SU-DHL-6 (cell line): Measurements from ENCODE around the gene ITGAL.

ENCODE experiments used
- H2AFZ ChIP-seq: fragments of 200-600 bp; sonication (generic); 2 replicates; pipeline ENCODE4 v1.6.1; 2014; ENCODE audit warnings: low read depth, mild to moderate bottlenecking, moderate library complexity, mixed read lengths, antibody characterized with exemption, low read length; ENCODE audit not compliant: severe bottlenecking
- H3F3A ChIP-seq: fragments of 200-600 bp; shearing (Covaris generic); 2 replicates; pipeline ENCODE4 v1.6.0; 2016; ENCODE audit warnings: antibody characterized with exemption, mild to moderate bottlenecking; ENCODE audit not compliant: insufficient read depth
- H3K27ac ChIP-seq: fragments of 200-600 bp; sonication (generic); 2 replicates; pipeline ENCODE4 v1.5.1; 2016; ENCODE audit warnings: low read depth, mild to moderate bottlenecking, low read length, moderate library complexity, mixed read lengths
- H3K27me3 ChIP-seq: fragments of 200-600 bp; sonication (generic), shearing (Covaris generic); 2 replicates; pipeline ENCODE4 v1.6.0; 2014; ENCODE audit warnings: mild to moderate bottlenecking, low read length
- H3K36me3 ChIP-seq: fragments of 200-600 bp; sonication (generic); 2 replicates; pipeline ENCODE4 v1.6.1; 2014; ENCODE audit warnings: mild to moderate bottlenecking, low read length, mixed read lengths
- H3K4me2 ChIP-seq: fragments of 300-600, 200-600 bp; shearing (Covaris generic), sonication (generic); 2 replicates; pipeline ENCODE4 v1.6.0; 2014; ENCODE audit warnings: low read length, low read depth, mild to moderate bottlenecking; ENCODE audit not compliant: poor library complexity, severe bottlenecking
- H3K4me3 ChIP-seq: fragments of 200-600 bp; sonication (generic); 2 replicates; pipeline ENCODE4 v1.5.1; 2014; ENCODE audit warnings: antibody characterized with exemption, low read length, mild to moderate bottlenecking, mixed read lengths; ENCODE audit not compliant: insufficient read depth, poor library complexity, severe bottlenecking
- H3K79me2 ChIP-seq: fragments of 200-600 bp; sonication (generic); 2 replicates; pipeline ENCODE4 v1.6.1; 2014; ENCODE audit warnings: mild to moderate bottlenecking, low read length, moderate library complexity; ENCODE audit not compliant: insufficient read depth
- H3K9ac ChIP-seq: fragments of 200-600 bp; sonication (generic); 2 replicates; pipeline ENCODE4 v1.7.0; 2014; ENCODE audit warnings: mild to moderate bottlenecking, low read length
- H3K9me2 ChIP-seq: fragments of 200-600 bp; sonication (generic); replicated peaks from 2 replicates; pipeline ENCODE4 v1.6.1; 2014; ENCODE audit warnings: low read length; ENCODE audit not compliant: insufficient read depth
- H3K9me3 ChIP-seq: fragments of 200-600 bp; sonication (generic); 2 replicates; pipeline ENCODE4 v1.6.1; 2014; ENCODE audit warnings: low read length, mixed read lengths; ENCODE audit not compliant: insufficient read depth
- H4K20me1 ChIP-seq: fragments of 200-600 bp; sonication (generic); 2 replicates; pipeline ENCODE4 v1.6.1; 2014; ENCODE audit warnings: low read depth, mild to moderate bottlenecking, antibody characterized with exemption, low read length, moderate library complexity, mixed read lengths
- CTCF ChIP-seq: fragments of 200-600 bp; sonication (generic); IDR thresholded peaks from one replicate; pipeline ENCODE4 v1.5.1; 2017; ENCODE audit warnings: antibody characterized with exemption, mild to moderate bottlenecking, low read length, moderate library complexity; ENCODE audit not compliant: insufficient read depth, poor library complexity, severe bottlenecking
- EZH2phosphoT487 ChIP-seq: fragments of 200-600 bp; sonication (generic), shearing (Covaris generic); conservative IDR thresholded peaks from 2 replicates; pipeline ENCODE4 v1.6.1; 2018; ENCODE audit warnings: mild to moderate bottlenecking, antibody characterized with exemption, low read length, moderate library complexity, mixed read lengths

The ITGAL gene

GRCh38 chr16:30488764-30489605, 16.4 kb downstream of the ITGAL start:
- Histone ChIP-seq H3K4me3 (no peak overlapping the region), H3K4me2 (no peak overlapping the region), H4K20me1 (no peaks in the 10 kb centered on the region), H3K36me3 (peaks cover 36% of the 10 kb centered on the region), H2AFZ (no peak overlapping the region), H3K27ac (no peak overlapping the region), H3K9me2 (no peaks in the 10 kb centered on the region), H3K9ac (no peak overlapping the region), H3F3A (0 out of 2 replicates have a peak, but pooled peaks cover 4% of the 10 kb centered on the region), H3K27me3 (no peaks in the 10 kb centered on the region), H3K9me3 (no peaks in the 10 kb centered on the region), H3K79me2 (peaks cover 13% of the 10 kb centered on the region)
- no peak for TF ChIP-seq CTCF
- TF ChIP-seq EZH2phosphoT487, result no peak

GRCh38 chr16:30490210-30490609, 17.7 kb downstream of the ITGAL start:
- H3K9ac ChIP-seq, result no peak overlapping the region
- no peaks in the 10 kb centered on the region for H3K27me3 ChIP-seq
- H3K27ac ChIP-seq, result no peak overlapping the region
- no peaks in the 10 kb centered on the region for H3K9me3 ChIP-seq
- 0 out of 2 replicates have a peak, but pooled peaks cover 4% of the 10 kb centered on the region for H3F3A ChIP-seq
- no peak overlapping the region for H3K4me2 ChIP-seq
- no peak overlapping the region for H2AFZ ChIP-seq
- no peaks in the 10 kb centered on the region for H4K20me1 ChIP-seq
- peaks cover 15% of the 10 kb centered on the region for H3K79me2 ChIP-seq
- TF ChIP-seq EZH2phosphoT487, result no peak
- no peak for TF ChIP-seq CTCF
- no peak overlapping the region for H3K4me3 ChIP-seq
- peaks cover 39% of the 10 kb centered on the region for H3K36me3 ChIP-seq
- no peaks in the 10 kb centered on the region for H3K9me2 ChIP-seq

- H3K9me3 ChIP-seq, result no peaks in the 10 kb centered on the region
- H2AFZ ChIP-seq, result no peak overlapping the region
- H4K20me1 ChIP-seq, result no peaks in the 10 kb centered on the region
- H3K27me3 ChIP-seq, result no peaks in the 10 kb centered on the region
- TF ChIP-seq CTCF (no peak), EZH2phosphoT487 (no peak)
- no peaks in the 10 kb centered on the region for H3K9me2 ChIP-seq
- H3K9ac ChIP-seq, result no peak overlapping the region
- H3K79me2 ChIP-seq, result peaks cover 11% of the 10 kb centered on the region
- no peak overlapping the region for H3K4me3 ChIP-seq
- H3K4me2 ChIP-seq, result no peak overlapping the region
- H3K36me3 ChIP-seq, result peaks cover 40% of the 10 kb centered on the region
- H3K27ac ChIP-seq, result no peak overlapping the region
- H3F3A ChIP-seq, result 0 out of 2 replicates have a peak, but pooled peaks cover 4% of the 10 kb centered on the region
These were observed 18.7 kb downstream of the ITGAL start for GRCh38 chr16:30491229-30491628.
